K562 (cell line): ENCODE data around the gene USHBP1. TPM values are rescaled to one million over a fixed set of nuclear protein-coding genes. Genes with fewer than 3 reads are reported as not detected.

ENCODE experiments used
- ATAC-seq: fragments of 200-7000 bp; cut with Tn5 transposase; 3 replicates; pipeline ENCODE4 v1.9.1; 2020; ENCODE audit warnings: moderate library complexity
- BruUV-seq: library from RNA; stranded (reverse); fragments of 400-500 nt; replicated peaks from 2 replicates; lab custom pipeline; 2021; lab: Mats Ljungman, UMichigan
- CTCF ChIA-PET: fragments of 300-600 bp; formaldehyde crosslinking; extraction: SDS; loops from one replicate; lab custom pipeline; 2021; ENCODE audit warnings: low intra/inter-chr PET ratio; lab: Yijun Ruan, JAX
- POLR2A ChIA-PET: fragments of 300-600, 350-650 bp; sonication (Branson Sonifier 250); formaldehyde crosslinking; extraction: SDS; loops from one replicate; lab custom pipeline; 2021; ENCODE audit warnings: antibody characterized with exemption, inconsistent platforms; lab: Yijun Ruan, JAX
- DNase-seq, 4 experiments: peaks; one replicate each; pipeline versions ENCODE4 v3.0.0 to v3.0.0-alpha.2; 2011 to 2018; ENCODE audit warnings: low spot score in 3 of 4, mixed read lengths in 3 of 4; ENCODE audit errors: extremely low read depth in 1 of 4
- FAIRE-seq: peaks from 2 replicates; lab custom pipeline; 2011; peaks lifted over from hg19 to GRCh38; lab: Jason Lieb, UNC
- H2AFZ ChIP-seq: 2 replicates; pipeline ENCODE4 v1.6.0; 2011; ENCODE audit warnings: low read depth, low read length, control low read depth, inconsistent platforms
- H3K27ac ChIP-seq: fragments of 200-600 bp; 3 replicates; pipeline ENCODE4 v1.8.0; 2011; ENCODE audit warnings: low read depth, mild to moderate bottlenecking, control low read depth, inconsistent platforms, low read length, moderate library complexity, mixed read lengths; ENCODE audit errors: extremely low read depth
- H3K27me3 ChIP-seq, 2 experiments: fragments of 300-600 bp in 1 of 2; 2 replicates in 1 of 2; 3 replicates in 1 of 2; pipeline versions ENCODE4 v1.6.0 to v1.8.0; 2011; ENCODE audit warnings: inconsistent platforms in 2 of 2, low read length in 2 of 2, mild to moderate bottlenecking in 1 of 2, mixed read lengths in 1 of 2, moderate library complexity in 1 of 2; ENCODE audit not compliant: control insufficient read depth in 2 of 2, insufficient read depth in 2 of 2
- H3K36me3 ChIP-seq: fragments of 300-600 bp; 3 replicates; pipeline ENCODE4 v1.8.0; 2011; ENCODE audit warnings: mild to moderate bottlenecking, low read length, inconsistent platforms; ENCODE audit not compliant: control insufficient read depth, insufficient read depth
- H3K4me1 ChIP-seq, 2 experiments: fragments of 200-600 bp in 1 of 2; replicated peaks in 1 of 2; 2 replicates in 1 of 2; 3 replicates in 1 of 2; pipeline versions ENCODE4 v1.5.1 to v1.8.0; 2011; ENCODE audit warnings: inconsistent platforms in 2 of 2, low read length in 2 of 2, mild to moderate bottlenecking in 1 of 2, mixed read lengths in 1 of 2, moderate library complexity in 1 of 2; ENCODE audit not compliant: control insufficient read depth in 2 of 2, insufficient read depth in 2 of 2
- H3K4me2 ChIP-seq: 2 replicates; pipeline ENCODE4 v1.6.1; 2011; ENCODE audit warnings: low read length, control low read depth, inconsistent platforms, mixed read lengths; ENCODE audit not compliant: insufficient read depth
- H3K4me3 ChIP-seq: fragments of 200-600 bp; sonication (generic), shearing (Covaris generic); 2 replicates; pipeline ENCODE4 v1.5.1; 2016; ENCODE audit warnings: control low read depth, inconsistent platforms
- H3K79me2 ChIP-seq: fragments of 200-600 bp; 3 replicates; pipeline ENCODE4 v1.8.0; 2011; ENCODE audit warnings: low read length, inconsistent platforms; ENCODE audit not compliant: control insufficient read depth, insufficient read depth
- H3K9ac ChIP-seq, 2 experiments: 2 replicates each; pipeline versions ENCODE4 v1.6.0 to v1.6.1; 2011; ENCODE audit warnings: low read depth in 2 of 2, low read length in 2 of 2, control low read depth in 1 of 2, inconsistent platforms in 1 of 2, mild to moderate bottlenecking in 1 of 2, mixed read lengths in 1 of 2; ENCODE audit not compliant: insufficient read depth in 1 of 2
- H3K9me1 ChIP-seq: one replicate; pipeline ENCODE4 v1.6.0; 2011; ENCODE audit warnings: inconsistent platforms, mild to moderate bottlenecking, low read length, moderate library complexity; ENCODE audit not compliant: control insufficient read depth, insufficient read depth
- H3K9me3 ChIP-seq: replicated peaks from 2 replicates; pipeline ENCODE4 v1.5.1; 2011; ENCODE audit warnings: low read depth, low read length, inconsistent platforms; ENCODE audit not compliant: control insufficient read depth, insufficient read depth
- H4K20me1 ChIP-seq: replicated peaks from 2 replicates; pipeline ENCODE4 v1.6.1; 2011; ENCODE audit warnings: low read length, inconsistent platforms, mixed read lengths; ENCODE audit not compliant: control insufficient read depth, insufficient read depth
- ARID3A ChIP-seq: IDR thresholded peaks from 2 replicates; pipeline ENCODE4 v1.6.1; 2012; ENCODE audit warnings: low read depth, low read length, improper control_type of control experiment, borderline replicate concordance
- HDGF ChIP-seq: fragments of 450-650 bp; IDR thresholded peaks from 2 replicates; pipeline ENCODE4 v1.6.1; 2016
- IRF2 ChIP-seq: sonication (generic); formaldehyde crosslinking; IDR thresholded peaks from 2 replicates; pipeline ENCODE4 v1.8.1; 2022; ENCODE audit warnings: mild to moderate bottlenecking, missing genetic modification reagents
- JUND ChIP-seq, 2 experiments: IDR thresholded peaks; 2 replicates in 1 of 2; 3 replicates in 1 of 2; pipeline ENCODE4 v1.6.1; 2011; ENCODE audit warnings: borderline replicate concordance in 2 of 2, low read depth in 2 of 2, low read length in 2 of 2, improper control_type of control experiment in 1 of 2, missing biosample characterization in 1 of 2, missing genetic modification characterization in 1 of 2, missing genetic modification reagents in 1 of 2
- KHSRP ChIP-seq: fragments of 450-650 bp; IDR thresholded peaks from 2 replicates; pipeline ENCODE4 v1.6.1; 2017
- MBD2 ChIP-seq: sonication (generic); IDR thresholded peaks from 2 replicates; pipeline ENCODE4 v1.6.1; 2016; ENCODE audit warnings: low read depth, borderline replicate concordance
- NFYB ChIP-seq: IDR thresholded peaks from 2 replicates; pipeline ENCODE4 v1.6.1; 2011; ENCODE audit warnings: mild to moderate bottlenecking, moderate library complexity; ENCODE audit not compliant: insufficient read length; ENCODE audit errors: extremely low read depth
- NKRF ChIP-seq: fragments of 450-650 bp; IDR thresholded peaks from 2 replicates; pipeline ENCODE4 v1.6.1; 2016; ENCODE audit warnings: borderline replicate concordance
- RBFOX2 ChIP-seq: fragments of 200-400 bp; formaldehyde crosslinking; IDR thresholded peaks from 2 replicates; pipeline ENCODE4 v1.6.1; 2017; ENCODE audit warnings: low read depth, mild to moderate bottlenecking, low read length, moderate library complexity
- WGBS: fragments of 100-300 bp; shearing (Covaris generic); methylation state at CpG from one replicate; pipeline ENCODE4 v1.1.6; 2016; ENCODE audit warnings: low coverage, mixed read lengths; ENCODE audit not compliant: insufficient coverage; ENCODE audit errors: missing lambda C conversion rate; 5-methylcytosine and 5-hydroxymethylcytosine counted together
- in situ Hi-C: fragments of 300-500 bp; cut with MboI; formaldehyde crosslinking; loops from 4 replicates; pipeline ENCODE4 v1.15.0; 2018; ENCODE audit warnings: inconsistent platforms, mixed read lengths
- intact Hi-C: fragments of 100-400 bp; cut with micrococcal nuclease; formaldehyde crosslinking; loops from 2 replicates; pipeline ENCODE4 v1.14.2; 2022
- polyA plus RNA-seq, 8 experiments: library from polyadenylated mRNA; depleted of rRNA in 4 of 8; stranded (reverse) in 5 of 8; unstranded in 3 of 8; fragments of >200 nt; fragmentation: Nextera tagmentation in 2 of 8; fragmentation: Illumina TruSeq in 1 of 8; extraction: Ambion mirVana in 2 of 8; extraction: Trizol in 1 of 8; gene quantifications; 2 replicates each; pipeline versions ENCODE4 v1.2.1 to v1.2.3, GENCODE V29; 2011 to 2014; ENCODE audit warnings: inconsistent platforms in 1 of 8, missing spikeins in 1 of 8
- total RNA-seq, 7 experiments: library from RNA; depleted of rRNA in 6 of 7; stranded (reverse); fragments of >200 nt in 6 of 7; fragmentation: Illumina TruSeq in 2 of 7; extraction: Trizol in 2 of 7; gene quantifications; 2 replicates each; pipeline versions ENCODE4 v1.2.1 to v1.2.3, GENCODE V29; 2011 to 2021; ENCODE audit warnings: low replicate concordance in 1 of 7

USHBP1 gene
- total and polyA plus RNA-seq, 9 of the 15 experiments (the other 6 are each of a cell fraction or from before 2014, with no cell fraction given) = 0.03 to 0.10 (median 0.05) TPM; not detected in 5

GRCh38 chr19:17268754-17269153 lies 4.2 kb upstream of the USHBP1 start:
- intact Hi-C loops (loop anchor here (5.0 kb wide), 1 partner anchor 41 kb away; the partner anchor contains the start of gene OCEL1), in situ Hi-C loops (no loop called here)
- H3K27me3 ChIP-seq = no peaks in the 10 kb centered on the region
- ChIA-PET POLR2A (interaction anchor here (2.7 kb wide), 1 partner anchor 13 kb away, joined by 12 read pairs; the partner anchor contains the start of gene ANKLE1), CTCF (no interaction called here)
- TF ChIP-seq RBFOX2 = peak; percentile 40; the same call in 1 of the 2 replicates
- no peak for TF ChIP-seq HDGF
- no TSS peak for BruUV-seq
- H3K79me2 ChIP-seq = peaks cover 19% of the 10 kb centered on the region
- ATAC-seq (no peak), FAIRE-seq (no peak), DNase-seq (no peak)
- peaks cover 34% of the 10 kb centered on the region for H3K36me3 ChIP-seq
- no peaks in the 10 kb centered on the region for H3K9me1 ChIP-seq
- H3K4me3 ChIP-seq = peak overlapping the region; percentile 65
- no peak overlapping the region for H2AFZ ChIP-seq
- H4K20me1 ChIP-seq = no peaks in the 10 kb centered on the region
- H3K9ac ChIP-seq = peak overlapping the region; percentile 81 to 91; a peak in 3 of 4 replicates
- peak overlapping the region; percentile 91 for H3K4me2 ChIP-seq
- peaks cover 3 to 13% of the 10 kb centered on the region in 2 experiments; a peak in 3 of 5 replicates for H3K4me1 ChIP-seq
- 90% methylated on average over 9 of the region's 13 CpGs for WGBS
- H3K9me3 ChIP-seq = no peaks in the 10 kb centered on the region
- peak overlapping the region; percentile 82; the same call in 2 of the 3 replicates for H3K27ac ChIP-seq

- no peaks in the 10 kb centered on the region for H4K20me1 ChIP-seq
- peaks cover 3 to 18% of the 10 kb centered on the region in 2 experiments; a peak in 3 of 5 replicates for H3K4me1 ChIP-seq
- H3K27me3 ChIP-seq = no peaks in the 10 kb centered on the region
- BruUV-seq = no TSS peak
- ChIA-PET CTCF (interaction anchor here (1.0 kb wide), 1 partner anchor 32 kb away, joined by 3 read pairs; no protein-coding TSS in a partner anchor), POLR2A (interaction anchor here (0.6 to 2.7 kb wide), 16 partner anchors 8 to 193 kb away, joined by 3 to 12 read pairs (median 4); partner anchors contain the start of genes ABHD8, ANKLE1, HAUS8 and USE1)
- peaks cover 27% of the 10 kb centered on the region for H3K36me3 ChIP-seq
- no peaks in the 10 kb centered on the region for H3K9me1 ChIP-seq
- DNase-seq (peak; percentile 98 to 100 (median 98)), ATAC-seq (peak; percentile 97), FAIRE-seq (peak; percentile 100)
- peak within 1 kb of the TSS; percentile 65 for H3K4me3 ChIP-seq
- peaks cover 19% of the 10 kb centered on the region for H3K79me2 ChIP-seq
- H3K27ac ChIP-seq = peak within 1 kb of the TSS; percentile 82
- in situ Hi-C loops (no loop called here), intact Hi-C loops (loop anchor here (5.0 kb wide), 1 partner anchor 40 kb away; the partner anchor contains the start of gene OCEL1)
- H3K9ac ChIP-seq = peak within 1 kb of the TSS; percentile 81 to 91
- peak within 1 kb of the TSS; percentile 91 for H3K4me2 ChIP-seq
- WGBS = under 1% methylated on average over 27 of the region's 27 CpGs
- H2AFZ ChIP-seq = peak within 1 kb of the TSS; percentile 79
- no peaks in the 10 kb centered on the region for H3K9me3 ChIP-seq
- TF ChIP-seq KHSRP (no peak), NKRF (peak; percentile 81; the same call in 1 of the 2 replicates), ARID3A (0 out of 2 replicates have a peak, but pooled peaks have one; percentile 23), MBD2 (peak; percentile 98), JUND (IDR thresholded peaks at IDR 0.05; ENCODE audit: borderline replicate concordance, low read depth, low read length) (peak; percentile 27), JUND (tag; IDR thresholded peaks at IDR 0.05; ENCODE audit: borderline replicate concordance, low read depth, low read length) (no peak; the same call in 2 of the 3 replicates), IRF2 (no peak), NFYB (peak; percentile 96)
Observed at GRCh38 chr19:17266975-17267788, 2.6 kb upstream of the USHBP1 start, which contains the start of gene BABAM1. Gene BABAM1, plus strand, starts transcription at chr19:17267443. Its CDS starts 1,364 bp downstream, at chr19:17268807.
